GM19035 (cell line): ENCODE measurements around the gene CACNG4.
"Not testable (repeated sequence)": the region's sequence is repeated elsewhere in the genome, so short reads cannot be mapped to it uniquely, and the experiment has no call there.

Experiments
- ATAC-seq: cut with Tn5 transposase; IDR thresholded peaks from one replicate; pipeline ENCODE4 v1.9.1; 2021; ENCODE audit not compliant: unreplicated experiment

Gene CACNG4

GRCh38 chr17:66960613-66961012 is 3.9 kb upstream of the CACNG4 start:
- ATAC-seq = no peak

- no peak for ATAC-seq
Observed at GRCh38 chr17:66963521-66963908, 992 bp upstream of the CACNG4 start.

- no peak for ATAC-seq
Observed at GRCh38 chr17:66964930-66965800, 658 bp downstream of the CACNG4 start.

GRCh38 chr17:66965801-66966262 is 1.3 kb downstream of the CACNG4 start:
- ATAC-seq = no peak

- ATAC-seq = no peak
Observed at GRCh38 chr17:66966298-66966697, 1.8 kb downstream of the CACNG4 start.

GRCh38 chr17:66966704-66967418 is 2.4 kb downstream of the CACNG4 start:
- ATAC-seq = no peak

GRCh38 chr17:66967837-66968543 is 3.5 kb downstream of the CACNG4 start:
- ATAC-seq = no peak

GRCh38 chr17:66968916-66969315 is 4.4 kb downstream of the CACNG4 start:
- no peak for ATAC-seq

GRCh38 chr17:66970140-66970539 is 5.6 kb downstream of the CACNG4 start:
- ATAC-seq = no peak

GRCh38 chr17:66970797-66971196 is 6.3 kb downstream of the CACNG4 start:
- no peak for ATAC-seq

- ATAC-seq = no peak
Observed at GRCh38 chr17:66971264-66971663, 6.8 kb downstream of the CACNG4 start.

- ATAC-seq = no peak
Observed at GRCh38 chr17:66971730-66972441, 7.4 kb downstream of the CACNG4 start.

- ATAC-seq = not testable (repeated sequence)
Observed at GRCh38 chr17:66972442-66972830, 7.9 kb downstream of the CACNG4 start.

GRCh38 chr17:66975188-66975587 is 10.7 kb downstream of the CACNG4 start:
- no peak for ATAC-seq

GRCh38 chr17:66975614-66976378 is 11.3 kb downstream of the CACNG4 start:
- no peak for ATAC-seq

GRCh38 chr17:66976379-66976663 is 11.8 kb downstream of the CACNG4 start:
- no peak for ATAC-seq

- ATAC-seq = no peak
Observed at GRCh38 chr17:66976781-66977201, 12.3 kb downstream of the CACNG4 start.

- no peak for ATAC-seq
Observed at GRCh38 chr17:66978514-66979061, 14.1 kb downstream of the CACNG4 start.

- no peak for ATAC-seq
Observed at GRCh38 chr17:66980896-66981295, 16.4 kb downstream of the CACNG4 start.

GRCh38 chr17:66981983-66982508 is 17.5 kb downstream of the CACNG4 start:
- ATAC-seq = no peak
